Measurements from ENCODE around the gene BACH1.

The BACH1 gene

GRCh38 chr21:29316029-29316742 is 17.5 kb downstream of the BACH1 start:
- DNase-seq, result no peak

GRCh38 chr21:29316806-29317205 is 18.1 kb downstream of the BACH1 start:
- no peak for DNase-seq

- no peak for DNase-seq
These were observed 19.6 kb downstream of the BACH1 start for GRCh38 chr21:29318354-29318753.

GRCh38 chr21:29320031-29320430 is 21.3 kb downstream of the BACH1 start:
- no peak for DNase-seq

- DNase-seq, result no peak
These were observed 22.5 kb downstream of the BACH1 start for GRCh38 chr21:29321217-29321616.

GRCh38 chr21:29321932-29322928 is 23.5 kb downstream of the BACH1 start:
- no peak for DNase-seq

GRCh38 chr21:29323189-29323588 is 24.5 kb downstream of the BACH1 start:
- DNase-seq, result no peak

GRCh38 chr21:29326914-29327554 is 28.3 kb downstream of the BACH1 start:
- no peak for DNase-seq

- DNase-seq, result no peak
These were observed 30.7 kb downstream of the BACH1 start for GRCh38 chr21:29329406-29329805.

GRCh38 chr21:29330797-29331196 is 32.1 kb downstream of the BACH1 start:
- DNase-seq, result no peak

- DNase-seq, result no peak
These were observed 34.0 kb downstream of the BACH1 start for GRCh38 chr21:29332461-29333362.

- no peak for DNase-seq
These were observed 34.7 kb downstream of the BACH1 start for GRCh38 chr21:29333406-29333805.

- DNase-seq, result no peak
These were observed 36.2 kb downstream of the BACH1 start for GRCh38 chr21:29334717-29335428.

- DNase-seq, result no peak
These were observed 37.0 kb downstream of the BACH1 start for GRCh38 chr21:29335720-29336119.

- no peak for DNase-seq
These were observed 39.5 kb downstream of the BACH1 start for GRCh38 chr21:29338256-29338655.

- no peak for DNase-seq
These were observed 41.5 kb downstream of the BACH1 start for GRCh38 chr21:29340228-29340627.

GRCh38 chr21:29342363-29342957 is 43.7 kb downstream of the BACH1 start:
- DNase-seq, result no peak

- no peak for DNase-seq
These were observed 44.8 kb downstream of the BACH1 start for GRCh38 chr21:29343519-29343918.

- no peak for DNase-seq
These were observed 47.6 kb downstream of the BACH1 start for GRCh38 chr21:29346281-29346680.

GRCh38 chr21:29346771-29347170 is 48.0 kb downstream of the BACH1 start:
- DNase-seq, result no peak

GRCh38 chr21:29347274-29347681 is 48.6 kb downstream of the BACH1 start:
- DNase-seq, result no peak
